Astrocyte of the cerebellum (primary cell): ENCODE measurements around the gene KCNIP3.

Experiments used
- DNase-seq: peaks from one replicate; pipeline ENCODE4 v3.0.0-alpha.2; 2011; ENCODE audit warnings: low read depth
- H3K4me3 ChIP-seq: 2 replicates; pipeline ENCODE4 v1.5.1; 2011; ENCODE audit warnings: mild to moderate bottlenecking, low read depth, low read length, moderate library complexity
- in situ Hi-C: cut with HindIII; loops from 2 replicates; pipeline ENCODE4 v1.10.0; 2017; ENCODE audit warnings: low sequenced_read_pairs
- TF ChIP-seq, protein P1 (sequence below): IDR thresholded peaks from 2 replicates; pipeline ENCODE4 v1.5.1; 2012; ENCODE audit warnings: low read length, low read depth, moderate library complexity, mild to moderate bottlenecking; ENCODE audit errors: missing control alignments

The KCNIP3 gene

DNA sequence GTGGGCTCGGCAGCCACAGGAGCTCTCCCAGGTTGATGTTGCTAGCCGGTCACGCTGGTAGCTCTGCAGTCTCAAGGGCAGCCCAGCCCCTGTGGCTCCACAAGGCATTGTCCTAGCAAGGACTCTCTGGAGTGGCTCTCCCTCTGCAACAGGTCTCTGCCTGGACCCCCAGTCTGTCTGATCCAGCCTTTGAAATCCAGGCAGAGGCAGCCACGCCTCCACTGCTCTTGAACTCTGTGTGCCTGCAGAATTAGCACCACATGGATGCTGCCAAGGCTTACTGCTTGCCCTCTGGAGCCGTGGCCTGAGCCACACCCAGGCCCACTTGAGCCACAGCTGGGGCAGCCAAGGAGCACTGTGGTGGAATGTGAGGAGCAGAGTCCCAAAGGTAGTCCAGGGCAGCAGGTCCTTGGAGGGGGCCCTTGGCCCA is 62.4 kb downstream of the KCNIP3 start:
- TF ChIP-seq, protein P1, sequence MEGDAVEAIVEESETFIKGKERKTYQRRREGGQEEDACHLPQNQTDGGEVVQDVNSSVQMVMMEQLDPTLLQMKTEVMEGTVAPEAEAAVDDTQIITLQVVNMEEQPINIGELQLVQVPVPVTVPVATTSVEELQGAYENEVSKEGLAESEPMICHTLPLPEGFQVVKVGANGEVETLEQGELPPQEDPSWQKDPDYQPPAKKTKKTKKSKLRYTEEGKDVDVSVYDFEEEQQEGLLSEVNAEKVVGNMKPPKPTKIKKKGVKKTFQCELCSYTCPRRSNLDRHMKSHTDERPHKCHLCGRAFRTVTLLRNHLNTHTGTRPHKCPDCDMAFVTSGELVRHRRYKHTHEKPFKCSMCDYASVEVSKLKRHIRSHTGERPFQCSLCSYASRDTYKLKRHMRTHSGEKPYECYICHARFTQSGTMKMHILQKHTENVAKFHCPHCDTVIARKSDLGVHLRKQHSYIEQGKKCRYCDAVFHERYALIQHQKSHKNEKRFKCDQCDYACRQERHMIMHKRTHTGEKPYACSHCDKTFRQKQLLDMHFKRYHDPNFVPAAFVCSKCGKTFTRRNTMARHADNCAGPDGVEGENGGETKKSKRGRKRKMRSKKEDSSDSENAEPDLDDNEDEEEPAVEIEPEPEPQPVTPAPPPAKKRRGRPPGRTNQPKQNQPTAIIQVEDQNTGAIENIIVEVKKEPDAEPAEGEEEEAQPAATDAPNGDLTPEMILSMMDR, result no peak
- H3K4me3 ChIP-seq, result no peak overlapping the region
- in situ Hi-C loops, result no loop called here

GRCh38 chr2:95361216-95361980 is 64.3 kb downstream of the KCNIP3 start:
- in situ Hi-C loops, result no loop called here
- TF ChIP-seq, protein P1, result no peak
- no peak overlapping the region for H3K4me3 ChIP-seq
- no peak for DNase-seq

More for the DNA sequence above, 62.4 kb downstream of the KCNIP3 start:
- no peak for DNase-seq

GRCh38 chr2:95362486-95362885 is 65.3 kb downstream of the KCNIP3 start:
- no peak for DNase-seq
- no peak overlapping the region for H3K4me3 ChIP-seq
- in situ Hi-C loops, result no loop called here
- TF ChIP-seq, protein P1, result no peak

GRCh38 chr2:95366514-95366913 is 69.4 kb downstream of the KCNIP3 start:
- in situ Hi-C loops, result no loop called here
- no peak for DNase-seq
- no peak overlapping the region for H3K4me3 ChIP-seq
- TF ChIP-seq, protein P1, result no peak

DNA sequence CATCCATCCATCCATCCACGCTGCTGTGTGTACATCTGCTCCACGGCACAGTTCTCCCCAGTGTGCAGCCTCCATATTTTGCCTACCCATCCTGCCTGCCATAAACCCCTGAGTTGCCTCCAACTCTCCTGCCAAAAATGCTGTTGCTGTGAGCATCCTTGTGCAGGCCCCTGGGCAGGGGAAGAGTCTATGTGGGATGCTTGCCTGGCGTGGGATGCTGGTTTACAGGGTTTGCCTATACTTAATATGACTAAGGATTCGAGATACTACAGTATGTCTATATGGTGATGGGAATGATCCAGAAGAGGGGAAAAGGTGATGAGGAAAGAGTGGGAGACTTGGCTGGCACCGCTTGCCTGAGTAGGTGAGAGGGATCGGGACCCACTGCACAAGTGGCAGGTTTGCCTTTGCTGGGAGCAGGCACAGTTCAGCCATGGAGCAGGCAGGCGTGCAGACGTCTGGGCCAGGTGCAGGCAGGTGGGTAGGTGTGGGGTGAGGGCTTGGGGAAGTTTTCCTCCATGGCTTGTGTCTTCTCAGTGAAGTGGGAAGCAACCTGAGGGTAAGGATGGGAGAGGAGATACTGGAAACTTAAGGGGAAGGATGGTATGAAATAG is 75.2 kb downstream of the KCNIP3 start:
- in situ Hi-C loops, result no loop called here
- no peak for DNase-seq
- H3K4me3 ChIP-seq, result no peak overlapping the region
- TF ChIP-seq, protein P1, result no peak

- TF ChIP-seq, protein P1, result no peak
- H3K4me3 ChIP-seq, result no peak overlapping the region
- in situ Hi-C loops, result no loop called here
- DNase-seq, result no peak
These were observed 75.7 kb downstream of the KCNIP3 start for GRCh38 chr2:95372845-95373244.
